ENCODE results near the gene KAZN. TPM values are rescaled to one million over a fixed set of nuclear protein-coding genes. Genes with fewer than 3 reads are reported as not detected.

Gene KAZN
- total and polyA plus RNA-seq, 2 donors from 2014 or later, result 17.4 to 60.8 TPM

- TF ChIP-seq CTCF (IDR thresholded peaks at IDR 0.05; ENCODE audit: borderline replicate concordance, extremely low read depth, insufficient read depth), result no peak
- Histone ChIP-seq H3K4me3 (ENCODE audit: low read length in 3 of 3) (no peak overlapping the region), H3K27ac (ENCODE audit: low read depth in 2 of 2, low read length in 2 of 2) (no peak overlapping the region), H3K9me3 (ENCODE audit: control insufficient read depth in 2 of 3, insufficient read depth in 1 of 3, low read length in 3 of 3) (no peaks in the 10 kb centered on the region), H3K36me3 (ENCODE audit: control insufficient read depth in 2 of 3, insufficient read depth in 3 of 3, low read length in 3 of 3) (peaks cover 0 to 2% (median 2%) of the 10 kb centered on the region in 3 donors), H3K9ac (ENCODE audit: low read length in 3 of 3) (no peak overlapping the region), H3K4me1 (ENCODE audit: control insufficient read depth in 2 of 3, insufficient read depth in 2 of 3, low read depth in 1 of 3, low read length in 3 of 3) (peaks cover 10 to 30% (median 26%) of the 10 kb centered on the region in 3 donors), H3K27me3 (ENCODE audit: control insufficient read depth, insufficient read depth, low read length) (no peaks in the 10 kb centered on the region)
- DNase-seq (peak in 2 of 5 donors; percentile 29 to 40), FAIRE-seq (no peak)
- intact Hi-C loops (cut with DNase I), result no loop called here
Observed at GRCh38 chr1:15033264-15033663, 434.8 kb downstream of the KAZN start.

GRCh38 chr1:15034656-15035055, 436.2 kb downstream of the KAZN start:
- Histone ChIP-seq H3K27ac (ENCODE audit: low read depth in 2 of 2, low read length in 2 of 2) (no peak overlapping the region), H3K4me1 (ENCODE audit: control insufficient read depth in 2 of 3, insufficient read depth in 2 of 3, low read depth in 1 of 3, low read length in 3 of 3) (peaks cover 2 to 16% (median 12%) of the 10 kb centered on the region in 3 donors), H3K36me3 (ENCODE audit: control insufficient read depth in 2 of 3, insufficient read depth in 3 of 3, low read length in 3 of 3) (peaks cover 3 to 12% (median 5%) of the 10 kb centered on the region in 3 donors), H3K4me3 (ENCODE audit: low read length in 3 of 3) (no peak overlapping the region), H3K9ac (ENCODE audit: low read length in 3 of 3) (no peak overlapping the region), H3K27me3 (ENCODE audit: control insufficient read depth, insufficient read depth, low read length) (no peaks in the 10 kb centered on the region), H3K9me3 (ENCODE audit: control insufficient read depth in 2 of 3, insufficient read depth in 1 of 3, low read length in 3 of 3) (no peaks in the 10 kb centered on the region)
- intact Hi-C loops (cut with DNase I), result no loop called here
- TF ChIP-seq CTCF (IDR thresholded peaks at IDR 0.05; ENCODE audit: borderline replicate concordance, extremely low read depth, insufficient read depth), result no peak
- no peak for FAIRE-seq
- peak in 2 of 5 donors; percentile 51 to 66 for DNase-seq

GRCh38 chr1:15035236-15035635, 436.8 kb downstream of the KAZN start:
- Histone ChIP-seq H3K27ac (ENCODE audit: low read depth in 2 of 2, low read length in 2 of 2) (no peak overlapping the region), H3K9me3 (ENCODE audit: control insufficient read depth in 2 of 3, insufficient read depth in 1 of 3, low read length in 3 of 3) (no peaks in the 10 kb centered on the region), H3K9ac (ENCODE audit: low read length in 3 of 3) (no peak overlapping the region), H3K4me3 (ENCODE audit: low read length in 3 of 3) (no peak overlapping the region), H3K4me1 (ENCODE audit: control insufficient read depth in 2 of 3, insufficient read depth in 2 of 3, low read depth in 1 of 3, low read length in 3 of 3) (peaks cover 2 to 10% (median 9%) of the 10 kb centered on the region in 3 donors), H3K36me3 (ENCODE audit: control insufficient read depth in 2 of 3, insufficient read depth in 3 of 3, low read length in 3 of 3) (peaks cover 3 to 12% (median 5%) of the 10 kb centered on the region in 3 donors), H3K27me3 (ENCODE audit: control insufficient read depth, insufficient read depth, low read length) (no peaks in the 10 kb centered on the region)
- no peak for FAIRE-seq
- no peak for TF ChIP-seq CTCF (IDR thresholded peaks at IDR 0.05; ENCODE audit: borderline replicate concordance, extremely low read depth, insufficient read depth)
- no peak for DNase-seq
- intact Hi-C loops (cut with DNase I), result no loop called here

- peaks cover 3 to 12% (median 5%) of the 10 kb centered on the region in 3 donors for H3K36me3 ChIP-seq (ENCODE audit: control insufficient read depth in 2 of 3, insufficient read depth in 3 of 3, low read length in 3 of 3)
- H3K4me3 ChIP-seq (ENCODE audit: low read length in 3 of 3), result no peak overlapping the region
- no peak overlapping the region for H3K27ac ChIP-seq (ENCODE audit: low read depth in 2 of 2, low read length in 2 of 2)
- H3K9me3 ChIP-seq (ENCODE audit: control insufficient read depth in 2 of 3, insufficient read depth in 1 of 3, low read length in 3 of 3), result no peaks in the 10 kb centered on the region
- TF ChIP-seq CTCF (IDR thresholded peaks at IDR 0.05; ENCODE audit: borderline replicate concordance, extremely low read depth, insufficient read depth), result no peak
- H3K9ac ChIP-seq (ENCODE audit: low read length in 3 of 3), result no peak overlapping the region
- H3K4me1 ChIP-seq (ENCODE audit: control insufficient read depth in 2 of 3, insufficient read depth in 2 of 3, low read depth in 1 of 3, low read length in 3 of 3), result peaks cover 0 to 4% (median 2%) of the 10 kb centered on the region in 3 donors
- H3K27me3 ChIP-seq (ENCODE audit: control insufficient read depth, insufficient read depth, low read length), result no peaks in the 10 kb centered on the region
- intact Hi-C loops (cut with DNase I), result no loop called here
- FAIRE-seq (no peak), DNase-seq (peak in 1 of 5 donors; percentile 33)
Observed at GRCh38 chr1:15036101-15036500, 437.6 kb downstream of the KAZN start.

All from kidney (tissue), 14 donors.